PFSK-1 (cell line): ENCODE results near the gene GMPR2.

Source experiments
- FOXP2 ChIP-seq: optimal IDR thresholded peaks from 2 replicates; pipeline ENCODE3; 2011; ENCODE audit warnings: borderline replicate concordance, control low read depth, inconsistent platforms; ENCODE audit not compliant: insufficient read depth; ENCODE audit errors: extremely low read length, extremely low read depth
- POLR2AphosphoS5 ChIP-seq: IDR thresholded peaks from 2 replicates; pipeline ENCODE4 v1.6.1; 2012; ENCODE audit warnings: low read depth, mild to moderate bottlenecking, control low read depth, low read length, moderate library complexity
- REST ChIP-seq, 2 experiments: IDR thresholded peaks; 2 replicates each; pipeline versions ENCODE4 v1.6.1 to v1.8.0; 2011 to 2012; ENCODE audit warnings: low read depth in 2 of 2, low read length in 2 of 2, control low read depth in 1 of 2, inconsistent platforms in 1 of 2, mild to moderate bottlenecking in 1 of 2, moderate library complexity in 1 of 2; ENCODE audit not compliant: insufficient read depth in 1 of 2
- SIN3A ChIP-seq: IDR thresholded peaks from 2 replicates; pipeline ENCODE4 v1.6.1; 2012; ENCODE audit warnings: mild to moderate bottlenecking, low read length, moderate library complexity, borderline replicate concordance; ENCODE audit not compliant: insufficient read depth
- TAF1 ChIP-seq: IDR thresholded peaks from 2 replicates; pipeline ENCODE4 v1.6.1; 2012; ENCODE audit warnings: low read length, control low read depth, borderline replicate concordance; ENCODE audit not compliant: insufficient read depth

The GMPR2 gene

GRCh38 chr14:24253936-24254335, 21.2 kb downstream of the GMPR2 start:
- TF ChIP-seq FOXP2 (no peak), SIN3A (no peak), REST (IDR thresholded peaks at IDR 0.05; ENCODE audit: insufficient read depth in 1 of 2, low read depth in 2 of 2, low read length in 2 of 2) (no peak), POLR2AphosphoS5 (no peak), TAF1 (no peak)

DNA sequence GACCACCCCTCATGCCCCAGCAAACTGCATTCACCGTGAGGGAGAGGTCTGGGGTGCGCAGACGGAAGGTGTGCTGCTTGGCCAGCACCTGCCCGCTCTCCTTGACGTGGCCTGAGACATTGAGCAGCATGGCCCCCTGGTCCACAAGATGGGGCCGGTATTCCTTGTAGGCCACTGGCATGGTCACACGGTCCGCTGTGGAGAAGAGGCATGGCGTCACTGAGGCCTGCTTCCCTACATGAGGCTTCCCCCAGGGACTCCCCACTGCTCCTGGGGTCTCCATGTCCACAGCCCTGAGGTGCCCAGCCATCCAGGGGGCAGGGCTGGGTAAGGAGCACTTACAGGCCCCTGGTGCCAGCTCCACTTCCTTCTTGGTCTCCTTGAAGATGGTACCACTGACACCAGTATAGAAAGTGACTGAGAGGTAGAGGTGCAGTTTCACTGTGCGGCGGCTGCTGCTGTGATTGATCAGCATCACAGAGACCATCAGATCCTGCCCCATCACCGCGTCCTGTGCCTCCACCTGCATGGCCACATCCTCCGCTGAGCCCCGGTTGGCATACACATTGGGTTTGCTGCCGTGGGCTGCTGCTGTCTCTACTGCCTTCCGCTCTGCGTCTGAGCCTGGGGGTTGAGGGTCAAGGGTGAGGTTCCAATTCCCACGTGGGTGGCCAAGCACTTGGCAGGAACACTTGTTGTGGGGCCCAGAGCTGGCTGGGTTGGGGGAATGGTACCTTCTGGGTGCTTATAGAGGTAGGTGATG, 22.1 kb downstream of the GMPR2 start:
- no peak for TF ChIP-seq TAF1
- no peak for TF ChIP-seq POLR2AphosphoS5
- no peak for TF ChIP-seq REST (IDR thresholded peaks at IDR 0.05; ENCODE audit: insufficient read depth in 1 of 2, low read depth in 2 of 2, low read length in 2 of 2)
- no peak for TF ChIP-seq FOXP2
- TF ChIP-seq SIN3A = no peak

GRCh38 chr14:24255438-24255837, 22.7 kb downstream of the GMPR2 start:
- TF ChIP-seq REST (IDR thresholded peaks at IDR 0.05; ENCODE audit: insufficient read depth in 1 of 2, low read depth in 2 of 2, low read length in 2 of 2) = no peak

- TF ChIP-seq TAF1 (no peak), POLR2AphosphoS5 (no peak), SIN3A (no peak), FOXP2 (no peak), REST (IDR thresholded peaks at IDR 0.05; ENCODE audit: insufficient read depth in 1 of 2, low read depth in 2 of 2, low read length in 2 of 2) (no peak)
These were observed 23.4 kb downstream of the GMPR2 start for GRCh38 chr14:24255931-24256711.
